Vagina (tissue), 2 donors: ENCODE results near the gene APOL1.

Source experiments
- CTCF ChIP-seq, 3 experiments: fragments of 450-650 bp in 2 of 3; fragments of 200-600 bp in 1 of 3; sonication (generic) in 1 of 3; IDR thresholded peaks; one replicate each; pipeline ENCODE4 v1.5.1; 2017 to 2019; ENCODE audit warnings: antibody characterized with exemption in 3 of 3, mild to moderate bottlenecking in 2 of 3, moderate library complexity in 2 of 3
- POLR2A ChIP-seq, 2 donors: fragments of 450-650 bp; IDR thresholded peaks; one replicate each; pipeline ENCODE4 v1.6.1; 2017; ENCODE audit warnings: antibody characterized with exemption in 2 of 2, mild to moderate bottlenecking in 2 of 2, moderate library complexity in 2 of 2
- POLR2AphosphoS5 ChIP-seq, 2 donors: sonication (generic); formaldehyde crosslinking; IDR thresholded peaks; one replicate each; pipeline ENCODE4 v1.9.0; 2017; ENCODE audit warnings: antibody characterized with exemption in 2 of 2, mild to moderate bottlenecking in 2 of 2, low read depth in 1 of 2; ENCODE audit not compliant: insufficient read depth in 1 of 2

DNA sequence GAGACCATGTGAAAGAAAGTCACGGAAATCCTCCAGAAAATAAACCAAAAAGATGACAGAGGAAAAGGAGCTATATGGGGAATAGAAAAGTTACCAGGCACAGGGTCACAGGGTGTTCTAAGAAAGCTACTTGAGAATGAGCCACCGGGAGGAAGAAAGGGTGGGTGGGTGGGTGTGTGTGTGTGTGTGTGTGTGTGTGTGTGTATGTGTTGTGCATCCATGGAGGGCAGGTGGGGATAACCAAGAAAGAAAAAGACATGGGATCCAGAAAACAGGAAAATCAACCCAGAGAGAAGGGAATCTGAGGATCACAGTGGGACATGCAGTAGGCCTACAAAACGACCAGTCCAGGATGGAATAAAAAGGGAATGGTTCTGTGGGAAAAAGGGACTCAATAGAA lies 17.3 kb upstream of the APOL1 start:
- TF ChIP-seq CTCF (IDR thresholded peaks at IDR 0.05) (no peak), POLR2A (IDR thresholded peaks at IDR 0.05) (no peak), POLR2AphosphoS5 (IDR thresholded peaks at IDR 0.05; ENCODE audit: insufficient read depth in 1 of 2, low read depth in 1 of 2) (no peak)
